HepG2 (cell line): ENCODE data around the gene PCYT2. TPM values are rescaled to one million over a fixed set of nuclear protein-coding genes. Genes with fewer than 3 reads are reported as not detected.

Experiments used
- CEBPG ChIP-seq: IDR thresholded peaks from 2 replicates; pipeline ENCODE4 v1.6.1; 2016
- HDAC2 ChIP-seq: sonication (generic); formaldehyde crosslinking; IDR thresholded peaks from 2 replicates; pipeline ENCODE4 v1.4.0; 2020; ENCODE audit warnings: missing genetic modification reagents
- KLF9 ChIP-seq: IDR thresholded peaks from 2 replicates; pipeline ENCODE4 v1.6.1; 2016; ENCODE audit warnings: low read depth
- MXI1 ChIP-seq: IDR thresholded peaks from 3 replicates; pipeline ENCODE4 v1.6.1; 2012; ENCODE audit warnings: low read depth, low read length, inconsistent platforms, borderline replicate concordance
- PAX8 ChIP-seq: sonication (generic); formaldehyde crosslinking; IDR thresholded peaks from 2 replicates; pipeline ENCODE4 v1.8.0; 2022; ENCODE audit warnings: mild to moderate bottlenecking, missing genetic modification reagents, borderline replicate concordance
- PHB2 ChIP-seq: fragments of 450-650 bp; IDR thresholded peaks from 2 replicates; pipeline ENCODE4 v1.6.1; 2018; ENCODE audit not compliant: partially characterized antibody
- PTBP1 ChIP-seq: fragments of 200-400 bp; formaldehyde crosslinking; IDR thresholded peaks from 2 replicates; pipeline ENCODE4 v1.6.1; 2018; ENCODE audit warnings: low read length, low read depth; ENCODE audit not compliant: poor library complexity, severe bottlenecking
- TBP ChIP-seq: sonication (generic); formaldehyde crosslinking; IDR thresholded peaks from 2 replicates; pipeline ENCODE4 v1.5.0; 2020; ENCODE audit warnings: missing genetic modification reagents
- ZEB1 ChIP-seq: IDR thresholded peaks from 2 replicates; pipeline ENCODE4 v1.6.1; 2012; ENCODE audit warnings: mild to moderate bottlenecking, low read depth, inconsistent platforms; ENCODE audit not compliant: insufficient replicate concordance
- ZNF562 ChIP-seq: sonication (generic); formaldehyde crosslinking; IDR thresholded peaks from 2 replicates; pipeline ENCODE4 v1.8.0; 2022; ENCODE audit warnings: missing genetic modification reagents, borderline replicate concordance
- ZNF775 ChIP-seq: sonication (generic); formaldehyde crosslinking; IDR thresholded peaks from 2 replicates; pipeline ENCODE4 v1.4.0; 2020; ENCODE audit warnings: missing genetic modification reagents, mild to moderate bottlenecking, moderate library complexity, borderline replicate concordance
- polyA plus RNA-seq, 8 experiments: library from polyadenylated mRNA; depleted of rRNA in 3 of 8; stranded (reverse) in 7 of 8; unstranded in 1 of 8; fragments of >200 nt; fragmentation: Illumina TruSeq in 4 of 8; extraction: Trizol in 4 of 8; gene quantifications; 2 replicates each; pipeline versions ENCODE4 v1.2.1 to v1.2.3, GENCODE V29; 2011 to 2016; ENCODE audit warnings: low read depth in 4 of 8, missing spikeins in 1 of 8, mixed read lengths in 1 of 8; ENCODE audit not compliant: insufficient read depth in 1 of 8
- total RNA-seq, 5 experiments: library from RNA; depleted of rRNA; stranded (reverse); fragments of >200 nt; fragmentation: Illumina TruSeq; extraction: Trizol; gene quantifications; 2 replicates each; pipeline ENCODE4 v1.2.3, GENCODE V29; 2016; ENCODE audit warnings: low read depth in 1 of 5
- TF ChIP-seq, protein P1 (sequence below), 2 experiments: sonication (generic) in 1 of 2; formaldehyde crosslinking in 1 of 2; IDR thresholded peaks; 2 replicates each; pipeline versions ENCODE4 v1.4.0 to v1.6.1; 2016 to 2020; ENCODE audit warnings: borderline replicate concordance in 1 of 2, low read depth in 1 of 2, mild to moderate bottlenecking in 1 of 2, missing genetic modification reagents in 1 of 2
- TF ChIP-seq, protein P2 (sequence below): sonication (generic); formaldehyde crosslinking; IDR thresholded peaks from 2 replicates; pipeline ENCODE4 v1.8.1; 2023; ENCODE audit warnings: missing genetic modification reagents, inconsistent platforms, borderline replicate concordance
- TF ChIP-seq, protein P3 (sequence below): sonication (generic); formaldehyde crosslinking; IDR thresholded peaks from 2 replicates; pipeline ENCODE4 v1.5.1; 2020; ENCODE audit warnings: mild to moderate bottlenecking, missing genetic modification reagents, moderate library complexity
- TF ChIP-seq, protein P4 (sequence below): sonication (generic); formaldehyde crosslinking; IDR thresholded peaks from 2 replicates; pipeline ENCODE4 v1.8.0; 2022; ENCODE audit warnings: missing genetic modification reagents, mild to moderate bottlenecking, moderate library complexity, borderline replicate concordance

The PCYT2 gene
- total and polyA plus RNA-seq, 2 of the 13 experiments (the other 11 are each of a cell fraction or from before 2014, with no cell fraction given) = 147 to 297 TPM

DNA sequence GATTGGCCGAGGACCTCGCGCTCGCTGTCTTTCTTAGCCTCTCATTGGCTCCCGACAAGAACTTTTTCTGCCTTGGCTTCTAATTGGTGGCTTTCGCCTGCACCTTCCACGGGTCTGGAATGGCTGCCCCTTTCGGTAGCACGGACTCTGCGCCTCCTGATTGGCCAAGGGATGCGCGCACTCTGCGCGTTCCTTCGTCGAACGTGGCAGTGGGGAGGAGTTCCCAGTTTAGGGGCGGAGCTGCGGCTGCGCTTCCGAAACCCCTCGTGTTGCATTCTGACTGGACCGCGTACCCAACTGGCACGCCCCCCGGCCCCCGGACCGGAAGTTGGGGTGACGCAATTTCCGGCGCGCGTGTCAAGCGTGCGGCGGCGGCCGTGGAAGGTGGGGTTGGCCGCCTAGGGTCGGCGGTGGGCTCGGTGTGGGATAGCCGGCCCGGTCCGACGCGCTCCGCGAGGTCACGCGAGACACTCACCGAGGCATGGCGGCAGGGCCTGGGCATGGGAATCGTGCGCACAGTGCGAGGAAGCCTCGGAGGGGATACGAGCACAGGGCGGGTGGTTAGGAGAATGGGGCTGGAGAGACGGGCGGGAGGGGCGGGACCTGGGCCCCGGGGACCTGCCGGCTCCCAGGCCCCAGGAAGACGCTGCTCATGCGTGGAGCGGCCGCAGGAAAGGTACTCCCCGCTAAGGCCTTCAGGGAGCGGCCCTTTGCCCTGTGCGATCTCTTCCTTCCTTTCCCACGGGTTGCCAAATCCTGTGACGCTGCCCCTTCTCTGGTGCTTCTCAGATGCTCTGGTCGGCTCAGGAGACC, 50.2 kb downstream of the PCYT2 start (continued):
- TF ChIP-seq, protein P1, sequence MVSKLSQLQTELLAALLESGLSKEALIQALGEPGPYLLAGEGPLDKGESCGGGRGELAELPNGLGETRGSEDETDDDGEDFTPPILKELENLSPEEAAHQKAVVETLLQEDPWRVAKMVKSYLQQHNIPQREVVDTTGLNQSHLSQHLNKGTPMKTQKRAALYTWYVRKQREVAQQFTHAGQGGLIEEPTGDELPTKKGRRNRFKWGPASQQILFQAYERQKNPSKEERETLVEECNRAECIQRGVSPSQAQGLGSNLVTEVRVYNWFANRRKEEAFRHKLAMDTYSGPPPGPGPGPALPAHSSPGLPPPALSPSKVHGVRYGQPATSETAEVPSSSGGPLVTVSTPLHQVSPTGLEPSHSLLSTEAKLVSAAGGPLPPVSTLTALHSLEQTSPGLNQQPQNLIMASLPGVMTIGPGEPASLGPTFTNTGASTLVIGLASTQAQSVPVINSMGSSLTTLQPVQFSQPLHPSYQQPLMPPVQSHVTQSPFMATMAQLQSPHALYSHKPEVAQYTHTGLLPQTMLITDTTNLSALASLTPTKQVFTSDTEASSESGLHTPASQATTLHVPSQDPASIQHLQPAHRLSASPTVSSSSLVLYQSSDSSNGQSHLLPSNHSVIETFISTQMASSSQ (IDR thresholded peaks at IDR 0.05; ENCODE audit: low read depth) = no peak; the same call in 1 of the 2 replicates
- TF ChIP-seq, protein P1 (CRISPR knock-in tag; IDR thresholded peaks at IDR 0.05; ENCODE audit: borderline replicate concordance) = peak; percentile 82; the same call in 1 of the 2 replicates
- peak; percentile 98; the same call in 1 of the 2 replicates for TF ChIP-seq KLF9 (CRISPR knock-in tag)
- no peak for TF ChIP-seq ZEB1
- no peak for TF ChIP-seq PTBP1
- TF ChIP-seq MXI1 = peak; percentile 97
- no peak for TF ChIP-seq ZNF562 (CRISPR knock-in tag)
- TF ChIP-seq PAX8 (CRISPR knock-in tag) = no peak
- TF ChIP-seq ZNF775 = no peak
- peak; percentile 99 for TF ChIP-seq CEBPG (CRISPR knock-in tag)
- TF ChIP-seq, protein P2, sequence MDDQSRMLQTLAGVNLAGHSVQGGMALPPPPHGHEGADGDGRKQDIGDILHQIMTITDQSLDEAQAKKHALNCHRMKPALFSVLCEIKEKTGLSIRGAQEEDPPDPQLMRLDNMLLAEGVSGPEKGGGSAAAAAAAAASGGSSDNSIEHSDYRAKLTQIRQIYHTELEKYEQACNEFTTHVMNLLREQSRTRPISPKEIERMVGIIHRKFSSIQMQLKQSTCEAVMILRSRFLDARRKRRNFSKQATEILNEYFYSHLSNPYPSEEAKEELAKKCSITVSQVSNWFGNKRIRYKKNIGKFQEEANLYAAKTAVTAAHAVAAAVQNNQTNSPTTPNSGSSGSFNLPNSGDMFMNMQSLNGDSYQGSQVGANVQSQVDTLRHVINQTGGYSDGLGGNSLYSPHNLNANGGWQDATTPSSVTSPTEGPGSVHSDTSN (CRISPR knock-in tag) = no peak
- TF ChIP-seq, protein P3, sequence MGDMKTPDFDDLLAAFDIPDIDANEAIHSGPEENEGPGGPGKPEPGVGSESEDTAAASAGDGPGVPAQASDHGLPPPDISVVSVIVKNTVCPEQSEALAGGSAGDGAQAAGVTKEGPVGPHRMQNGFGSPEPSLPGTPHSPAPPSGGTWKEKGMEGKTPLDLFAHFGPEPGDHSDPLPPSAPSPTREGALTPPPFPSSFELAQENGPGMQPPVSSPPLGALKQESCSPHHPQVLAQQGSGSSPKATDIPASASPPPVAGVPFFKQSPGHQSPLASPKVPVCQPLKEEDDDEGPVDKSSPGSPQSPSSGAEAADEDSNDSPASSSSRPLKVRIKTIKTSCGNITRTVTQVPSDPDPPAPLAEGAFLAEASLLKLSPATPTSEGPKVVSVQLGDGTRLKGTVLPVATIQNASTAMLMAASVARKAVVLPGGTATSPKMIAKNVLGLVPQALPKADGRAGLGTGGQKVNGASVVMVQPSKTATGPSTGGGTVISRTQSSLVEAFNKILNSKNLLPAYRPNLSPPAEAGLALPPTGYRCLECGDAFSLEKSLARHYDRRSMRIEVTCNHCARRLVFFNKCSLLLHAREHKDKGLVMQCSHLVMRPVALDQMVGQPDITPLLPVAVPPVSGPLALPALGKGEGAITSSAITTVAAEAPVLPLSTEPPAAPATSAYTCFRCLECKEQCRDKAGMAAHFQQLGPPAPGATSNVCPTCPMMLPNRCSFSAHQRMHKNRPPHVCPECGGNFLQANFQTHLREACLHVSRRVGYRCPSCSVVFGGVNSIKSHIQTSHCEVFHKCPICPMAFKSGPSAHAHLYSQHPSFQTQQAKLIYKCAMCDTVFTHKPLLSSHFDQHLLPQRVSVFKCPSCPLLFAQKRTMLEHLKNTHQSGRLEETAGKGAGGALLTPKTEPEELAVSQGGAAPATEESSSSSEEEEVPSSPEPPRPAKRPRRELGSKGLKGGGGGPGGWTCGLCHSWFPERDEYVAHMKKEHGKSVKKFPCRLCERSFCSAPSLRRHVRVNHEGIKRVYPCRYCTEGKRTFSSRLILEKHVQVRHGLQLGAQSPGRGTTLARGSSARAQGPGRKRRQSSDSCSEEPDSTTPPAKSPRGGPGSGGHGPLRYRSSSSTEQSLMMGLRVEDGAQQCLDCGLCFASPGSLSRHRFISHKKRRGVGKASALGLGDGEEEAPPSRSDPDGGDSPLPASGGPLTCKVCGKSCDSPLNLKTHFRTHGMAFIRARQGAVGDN (CRISPR knock-in tag) = peak; percentile 88
- TF ChIP-seq HDAC2 (CRISPR knock-in tag) = peak; percentile 86
- 0 out of 2 replicates have a peak, but pooled peaks have one; percentile 48 for TF ChIP-seq TBP (CRISPR knock-in tag)
- TF ChIP-seq, protein P4, sequence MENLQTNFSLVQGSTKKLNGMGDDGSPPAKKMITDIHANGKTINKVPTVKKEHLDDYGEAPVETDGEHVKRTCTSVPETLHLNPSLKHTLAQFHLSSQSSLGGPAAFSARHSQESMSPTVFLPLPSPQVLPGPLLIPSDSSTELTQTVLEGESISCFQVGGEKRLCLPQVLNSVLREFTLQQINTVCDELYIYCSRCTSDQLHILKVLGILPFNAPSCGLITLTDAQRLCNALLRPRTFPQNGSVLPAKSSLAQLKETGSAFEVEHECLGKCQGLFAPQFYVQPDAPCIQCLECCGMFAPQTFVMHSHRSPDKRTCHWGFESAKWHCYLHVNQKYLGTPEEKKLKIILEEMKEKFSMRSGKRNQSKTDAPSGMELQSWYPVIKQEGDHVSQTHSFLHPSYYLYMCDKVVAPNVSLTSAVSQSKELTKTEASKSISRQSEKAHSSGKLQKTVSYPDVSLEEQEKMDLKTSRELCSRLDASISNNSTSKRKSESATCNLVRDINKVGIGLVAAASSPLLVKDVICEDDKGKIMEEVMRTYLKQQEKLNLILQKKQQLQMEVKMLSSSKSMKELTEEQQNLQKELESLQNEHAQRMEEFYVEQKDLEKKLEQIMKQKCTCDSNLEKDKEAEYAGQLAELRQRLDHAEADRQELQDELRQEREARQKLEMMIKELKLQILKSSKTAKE = peak; percentile 48; the same call in 1 of the 2 replicates
- TF ChIP-seq PHB2 = no peak
